Amniotic epithelial cell (primary cell): ENCODE data around the gene JAZF1.

Experiments
- DNase-seq: peaks from one replicate; pipeline ENCODE4 v3.0.0-alpha.2; 2010; ENCODE audit warnings: low read depth

The JAZF1 gene

GRCh38 chr7:28165961-28166955 is 14.3 kb downstream of the JAZF1 start:
- DNase-seq, result peak; percentile 97

DNA sequence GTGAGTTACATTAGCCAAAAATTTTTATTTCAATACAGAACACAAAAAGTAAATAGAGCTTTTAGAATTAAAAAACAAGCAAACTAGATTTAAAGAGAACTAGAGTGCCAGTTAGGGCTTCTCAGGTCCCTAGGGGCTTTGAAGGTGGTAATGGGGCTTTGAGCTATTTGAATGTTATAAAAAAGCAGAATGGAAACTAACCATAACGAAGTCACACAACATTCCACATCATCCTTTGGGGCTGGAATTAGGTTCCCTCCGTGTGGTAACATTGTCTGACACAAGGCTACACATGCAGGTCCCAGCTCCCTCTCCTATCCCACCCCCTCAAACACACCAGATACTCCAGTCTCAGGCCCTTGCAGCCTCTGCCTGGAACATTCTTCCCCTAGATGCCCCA is 15.3 kb downstream of the JAZF1 start:
- DNase-seq, result no peak

DNA sequence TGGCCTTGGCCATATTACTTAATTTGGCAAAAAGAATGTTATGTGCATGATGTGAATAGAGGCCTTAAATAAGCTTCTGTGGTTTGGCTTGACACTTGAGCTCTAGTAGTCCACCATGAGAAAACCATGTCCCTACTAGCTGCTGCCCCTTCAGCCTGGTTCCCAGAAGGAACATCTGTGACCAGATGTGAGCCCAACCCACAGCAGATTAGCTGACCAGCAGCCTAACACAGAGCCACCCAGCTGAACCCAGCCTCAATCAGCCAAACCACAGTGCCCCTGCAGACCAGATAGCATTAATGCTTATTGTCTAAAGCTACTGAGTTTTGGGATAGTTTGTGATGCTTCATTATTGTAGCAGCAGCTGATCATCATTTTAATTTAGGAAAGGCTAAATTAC is 16.6 kb downstream of the JAZF1 start:
- peak; percentile 82 for DNase-seq

DNA sequence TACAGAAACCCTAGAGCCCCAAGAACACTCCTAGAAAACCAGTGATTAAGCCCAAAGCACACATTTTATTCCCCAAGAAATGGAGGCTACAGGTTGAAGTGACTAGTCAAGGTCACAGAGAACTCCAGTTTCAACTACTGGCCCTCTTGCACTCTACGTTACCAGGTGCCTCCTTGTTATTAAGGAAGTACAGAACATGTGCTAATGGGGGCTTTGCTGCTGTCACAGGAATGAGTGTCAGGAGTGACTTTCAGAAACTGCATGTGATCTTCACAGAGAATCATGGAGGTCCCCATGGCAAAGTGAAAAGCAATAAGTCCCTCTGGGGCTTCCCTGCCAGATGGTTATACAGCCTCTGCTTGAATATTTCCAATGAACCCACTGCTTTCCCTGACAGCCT is 19.3 kb downstream of the JAZF1 start:
- DNase-seq, result no peak

- peak; percentile 44 for DNase-seq
Observed at GRCh38 chr7:28160551-28160991, 20.0 kb downstream of the JAZF1 start.

DNA sequence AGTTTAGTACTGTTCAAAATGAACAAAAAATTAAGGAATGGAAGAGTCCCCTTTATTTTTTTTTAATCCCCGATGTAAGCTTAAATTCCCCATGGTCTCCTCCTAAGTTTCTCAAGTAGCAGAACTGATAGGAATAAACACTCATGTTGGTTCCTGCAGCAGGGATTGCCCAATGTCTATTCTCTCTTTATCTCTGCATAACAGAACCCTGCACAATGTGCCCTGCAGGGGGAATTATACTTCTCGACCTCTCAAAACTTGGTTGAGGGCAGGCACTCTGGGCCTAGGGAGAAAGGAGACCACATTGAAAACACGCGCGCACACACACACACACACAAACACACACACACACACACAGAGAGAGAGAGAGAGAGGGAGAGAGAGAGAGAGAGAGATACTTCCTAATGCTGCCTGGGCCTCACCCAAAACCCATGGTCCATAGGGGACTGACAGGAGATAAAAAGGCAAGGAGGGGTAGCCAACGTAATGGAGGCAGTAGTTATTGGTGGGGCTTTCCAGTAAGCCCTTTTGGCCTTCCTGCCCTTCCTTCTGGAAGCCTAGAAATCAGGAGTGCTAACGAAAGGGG is 22.7 kb downstream of the JAZF1 start:
- peak; percentile 69 for DNase-seq

- no peak for DNase-seq
Observed at GRCh38 chr7:28157076-28157745, 23.4 kb downstream of the JAZF1 start.

GRCh38 chr7:28156401-28156800 is 24.2 kb downstream of the JAZF1 start:
- no peak for DNase-seq

DNA sequence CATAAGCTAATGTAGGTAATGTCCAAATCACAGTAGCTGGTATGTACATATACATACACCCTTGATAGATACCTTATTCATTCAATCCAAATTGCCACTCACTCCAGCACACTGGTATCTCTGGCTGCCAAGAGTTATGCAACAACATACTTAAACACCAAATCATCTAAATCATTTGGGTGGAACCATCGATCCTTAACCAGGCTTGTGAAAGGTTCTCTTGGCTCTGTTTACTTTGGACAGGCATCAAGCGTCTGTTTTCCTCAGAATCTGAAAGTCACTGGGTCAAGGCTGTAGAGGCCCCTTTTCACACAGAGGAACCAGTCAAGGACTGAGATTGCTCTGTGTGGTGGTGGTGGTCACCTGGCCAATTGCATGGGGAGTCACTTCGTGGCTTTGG is 24.6 kb downstream of the JAZF1 start:
- peak; percentile 55 for DNase-seq

DNA sequence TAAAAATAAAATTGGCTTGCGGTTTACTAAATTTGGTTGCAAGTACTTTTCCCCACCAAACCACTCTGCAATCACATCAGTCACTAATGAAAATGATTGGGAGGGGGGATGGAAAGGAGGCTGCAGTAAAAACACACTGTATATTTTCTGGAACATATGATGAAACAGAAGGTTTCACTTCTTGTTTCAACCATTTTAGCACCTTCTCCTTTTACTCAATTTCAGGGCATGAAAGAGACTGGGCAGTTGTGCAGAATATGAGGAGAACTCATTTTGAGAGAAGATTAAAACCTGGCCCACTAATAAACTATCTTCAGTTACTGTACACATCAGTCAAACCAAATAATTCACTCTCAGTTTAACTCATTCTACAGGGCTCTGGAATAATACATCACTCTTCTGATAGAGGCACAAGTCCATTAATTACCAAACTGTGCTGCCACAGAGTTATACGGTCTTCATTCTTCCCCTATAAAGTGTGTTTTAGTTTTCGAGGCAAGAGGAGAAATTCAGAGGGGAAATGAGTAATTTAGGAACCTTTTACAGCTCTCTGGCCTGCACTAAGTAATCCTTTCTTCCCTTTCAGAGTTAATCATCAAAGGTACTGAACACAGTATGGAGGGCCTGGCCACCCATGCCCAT is 25.5 kb downstream of the JAZF1 start:
- no peak for DNase-seq

- no peak for DNase-seq
Observed at GRCh38 chr7:28152594-28152993, 28.0 kb downstream of the JAZF1 start.

- DNase-seq, result peak; percentile 51
Observed at GRCh38 chr7:28151965-28152364, 28.6 kb downstream of the JAZF1 start.

GRCh38 chr7:28149291-28150101 is 31.1 kb downstream of the JAZF1 start:
- DNase-seq, result no peak

GRCh38 chr7:28145931-28146330 is 34.7 kb downstream of the JAZF1 start:
- DNase-seq, result no peak

DNA sequence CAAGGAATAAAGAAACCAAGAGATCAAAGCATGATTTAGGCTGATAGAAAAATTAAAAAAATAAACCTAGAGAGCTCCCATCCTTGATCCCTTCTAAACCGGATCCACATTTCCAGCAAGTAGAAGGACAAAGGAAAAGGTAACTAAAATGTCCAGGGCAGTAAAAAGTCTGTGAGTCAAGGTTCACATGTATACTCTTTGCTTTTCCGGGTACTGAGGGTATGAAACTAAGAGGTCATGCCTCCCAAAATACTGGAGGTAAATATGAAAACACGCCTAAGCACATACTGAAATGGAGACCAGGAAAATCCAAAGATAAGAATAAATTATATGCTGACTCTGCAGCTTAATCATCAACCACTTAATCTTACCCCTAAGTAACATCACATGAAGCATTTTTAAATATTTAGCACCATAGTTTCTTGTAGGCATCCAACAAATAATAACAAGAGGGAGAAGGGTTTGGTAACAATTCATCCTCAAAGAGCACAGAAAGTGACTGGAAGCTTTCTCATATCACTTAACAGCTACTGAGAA is 35.4 kb downstream of the JAZF1 start:
- no peak for DNase-seq

GRCh38 chr7:28144266-28144665 is 36.3 kb downstream of the JAZF1 start:
- DNase-seq, result no peak

GRCh38 chr7:28142650-28143049 is 37.9 kb downstream of the JAZF1 start:
- DNase-seq, result no peak

DNA sequence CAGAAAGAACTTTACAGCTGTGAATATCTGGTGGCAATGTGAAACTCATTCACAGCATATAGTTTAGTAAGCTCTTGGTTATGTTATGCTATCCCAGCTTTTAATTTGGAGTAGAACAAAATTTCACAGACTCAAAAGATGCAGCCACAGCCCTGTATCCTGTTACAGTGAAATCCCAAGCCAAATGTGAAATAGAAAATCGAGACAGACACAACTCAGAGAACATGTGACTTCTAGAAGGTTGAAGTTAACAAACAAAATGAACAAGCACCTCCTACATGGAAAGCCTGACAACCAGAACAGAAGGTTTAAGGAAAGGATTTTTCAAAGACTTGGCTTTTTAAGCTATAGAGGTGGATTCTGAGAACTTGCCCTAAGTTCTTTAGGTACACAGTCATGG is 39.6 kb downstream of the JAZF1 start:
- no peak for DNase-seq

GRCh38 chr7:28138837-28139236 is 41.8 kb downstream of the JAZF1 start:
- DNase-seq, result no peak

DNA sequence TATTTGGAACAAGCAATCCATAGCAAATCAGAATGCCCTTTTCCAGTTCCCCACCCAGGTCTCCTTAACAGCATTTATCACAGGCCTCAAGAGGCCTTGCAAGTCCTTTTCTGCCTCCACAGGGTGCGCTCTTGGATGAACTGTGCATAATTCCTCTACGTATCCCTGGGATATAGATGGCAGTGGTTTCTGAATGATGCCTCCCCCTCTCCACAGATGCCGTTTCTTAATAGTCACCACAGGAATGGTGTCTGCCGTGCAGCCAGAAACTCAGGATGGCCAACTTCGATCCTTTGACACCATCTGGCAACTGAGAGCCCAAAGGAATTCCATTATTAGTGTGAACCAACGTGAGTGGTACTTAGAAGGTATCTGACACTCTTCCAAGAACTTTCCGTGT is 43.1 kb downstream of the JAZF1 start:
- no peak for DNase-seq

DNA sequence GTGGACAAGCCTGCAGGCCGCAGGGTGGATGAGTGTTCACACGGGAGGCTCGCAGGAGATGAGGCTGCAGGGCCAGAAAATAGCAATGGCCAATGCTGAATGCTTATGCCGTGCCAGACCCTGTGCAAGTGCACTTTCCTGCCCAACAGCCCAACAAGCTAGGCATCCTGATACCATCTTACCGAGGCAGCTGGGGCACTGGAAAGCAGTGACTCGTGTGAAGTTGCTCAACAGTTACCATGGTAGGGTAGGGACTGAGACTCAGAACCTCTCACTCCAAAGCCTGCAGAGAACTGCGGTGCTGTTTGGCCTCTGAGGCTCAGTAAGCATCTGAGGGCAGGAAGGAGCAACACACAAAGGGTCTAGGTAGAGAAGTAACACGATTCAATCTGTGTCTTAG is 43.7 kb downstream of the JAZF1 start:
- DNase-seq, result no peak
